Measurements from ENCODE around the gene PLEKHM3.

The PLEKHM3 gene

DNA sequence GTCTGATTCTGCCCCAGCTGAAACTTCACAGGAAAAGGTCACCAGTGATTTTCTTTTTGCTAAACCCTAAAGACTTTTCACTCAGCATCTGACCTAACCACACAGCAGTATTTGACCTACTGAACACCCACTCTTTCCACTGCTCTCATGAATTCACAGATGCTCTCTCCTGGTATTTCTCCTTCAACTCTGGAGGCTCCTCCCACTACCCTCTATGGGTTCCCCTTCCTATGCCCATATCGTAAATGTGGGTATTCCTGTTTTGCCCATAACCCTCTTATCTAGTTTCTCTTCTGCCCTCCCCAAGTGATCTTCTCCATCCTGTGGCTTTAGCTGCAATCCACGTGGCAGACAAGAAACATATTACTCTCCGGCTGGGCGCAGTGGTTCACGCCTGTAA lies 7.6 kb downstream of the PLEKHM3 start:
- H3K4me3 ChIP-seq (ENCODE audit: low read length in 2 of 2), result no peak overlapping the region
- peaks cover 15 to 18% of the 10 kb centered on the region in 2 donors for H3K4me1 ChIP-seq (ENCODE audit: control insufficient read depth in 2 of 2, insufficient read depth in 2 of 2, low read length in 2 of 2)
- no peaks in the 10 kb centered on the region for H3K27me3 ChIP-seq (ENCODE audit: control insufficient read depth in 2 of 2, insufficient read depth in 2 of 2, low read length in 2 of 2)
- H3K27ac ChIP-seq (ENCODE audit: low read depth in 2 of 2, low read length in 2 of 2), result no peak overlapping the region
- no peak overlapping the region for H3K9ac ChIP-seq (ENCODE audit: low read depth in 1 of 2, low read length in 2 of 2)
- peaks cover 3% of the 10 kb centered on the region in 2 donors for H3K36me3 ChIP-seq (ENCODE audit: control insufficient read depth in 2 of 2, insufficient read depth in 2 of 2, low read length in 2 of 2)
- no peaks in the 10 kb centered on the region for H3K9me3 ChIP-seq (ENCODE audit: control insufficient read depth in 2 of 2, low read length in 2 of 2)

DNA sequence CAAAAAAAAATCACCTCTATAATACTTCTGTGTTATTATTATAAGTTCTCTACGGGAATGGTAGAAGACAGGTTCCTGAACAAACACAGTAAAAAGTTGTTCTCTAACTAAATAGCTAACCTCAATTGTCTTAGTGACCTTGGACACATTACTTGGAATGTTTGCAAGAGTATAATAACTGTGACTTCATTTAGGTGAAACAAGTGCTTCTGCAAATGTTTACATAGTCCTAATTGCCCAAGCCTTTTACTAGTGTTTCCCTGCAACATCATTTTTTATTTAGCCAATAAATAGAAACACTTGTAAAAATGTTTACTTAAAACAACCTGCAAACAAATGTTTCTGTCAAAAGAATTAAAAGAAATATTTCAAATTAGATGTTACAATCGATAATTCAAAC lies 9.9 kb downstream of the PLEKHM3 start:
- H3K4me1 ChIP-seq (ENCODE audit: control insufficient read depth in 2 of 2, insufficient read depth in 2 of 2, low read length in 2 of 2), result peaks cover 15 to 18% of the 10 kb centered on the region in 2 donors
- H3K9me3 ChIP-seq (ENCODE audit: control insufficient read depth in 2 of 2, low read length in 2 of 2), result no peaks in the 10 kb centered on the region
- no peak overlapping the region for H3K27ac ChIP-seq (ENCODE audit: low read depth in 2 of 2, low read length in 2 of 2)

DNA sequence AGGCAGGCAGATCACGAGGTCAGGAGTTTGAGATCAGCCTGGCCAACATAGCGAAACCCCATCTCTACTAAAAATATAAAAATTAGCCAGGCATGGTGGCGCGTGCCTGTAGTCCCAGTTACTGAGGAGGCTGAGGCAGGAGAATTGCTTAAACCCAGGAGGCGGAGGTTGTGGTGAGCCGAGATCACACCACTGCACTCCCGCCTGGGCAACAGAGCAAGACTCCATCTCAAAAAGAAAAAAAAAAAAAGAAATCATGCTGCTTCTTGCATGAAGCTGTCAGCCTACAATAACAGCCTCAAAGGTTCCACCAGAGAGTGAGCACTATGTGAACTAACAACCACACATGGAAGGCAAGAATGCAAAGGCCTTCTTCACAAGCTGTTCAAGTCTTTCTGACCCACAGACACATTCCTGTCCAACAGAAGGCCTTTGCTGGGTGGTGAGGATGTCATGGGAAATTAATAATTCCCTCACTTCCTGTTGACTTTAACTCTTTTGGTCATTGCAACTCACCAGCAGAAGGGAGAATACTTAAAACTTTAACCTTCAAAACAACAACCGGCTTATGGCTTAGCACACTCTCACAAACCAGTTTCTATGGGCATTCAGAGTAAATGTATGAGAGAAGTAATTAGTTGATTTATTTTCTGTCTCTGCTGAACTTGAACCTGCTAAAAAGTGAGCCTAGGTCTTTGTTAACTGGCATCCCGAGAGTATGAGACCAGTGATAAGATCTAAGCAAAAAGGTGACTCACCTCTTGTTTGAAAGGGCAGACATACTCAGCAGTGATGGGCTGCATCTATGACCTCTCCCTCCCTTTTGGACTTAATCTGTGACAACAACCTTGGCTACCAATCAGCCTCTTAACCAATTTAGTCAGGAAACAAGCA lies 11.8 kb downstream of the PLEKHM3 start:
- H3K27ac ChIP-seq (ENCODE audit: low read depth in 2 of 2, low read length in 2 of 2), result no peak overlapping the region
- no peak overlapping the region for H3K4me3 ChIP-seq (ENCODE audit: low read length in 2 of 2)
- H3K36me3 ChIP-seq (ENCODE audit: control insufficient read depth in 2 of 2, insufficient read depth in 2 of 2, low read length in 2 of 2), result peaks cover 0 to 3% of the 10 kb centered on the region in 2 donors
- H3K9me3 ChIP-seq (ENCODE audit: control insufficient read depth in 2 of 2, low read length in 2 of 2), result no peaks in the 10 kb centered on the region
- peak overlapping the region in 1 of 2 donors; percentile 35 for H3K9ac ChIP-seq (ENCODE audit: low read depth in 1 of 2, low read length in 2 of 2)
- peaks cover 14 to 18% of the 10 kb centered on the region in 2 donors for H3K4me1 ChIP-seq (ENCODE audit: control insufficient read depth in 2 of 2, insufficient read depth in 2 of 2, low read length in 2 of 2)
- no peaks in the 10 kb centered on the region for H3K27me3 ChIP-seq (ENCODE audit: control insufficient read depth in 2 of 2, insufficient read depth in 2 of 2, low read length in 2 of 2)

More for the DNA sequence above, 9.9 kb downstream of the PLEKHM3 start:
- peaks cover 0 to 3% of the 10 kb centered on the region in 2 donors for H3K36me3 ChIP-seq (ENCODE audit: control insufficient read depth in 2 of 2, insufficient read depth in 2 of 2, low read length in 2 of 2)
- no peak overlapping the region for H3K9ac ChIP-seq (ENCODE audit: low read depth in 1 of 2, low read length in 2 of 2)
- no peaks in the 10 kb centered on the region for H3K27me3 ChIP-seq (ENCODE audit: control insufficient read depth in 2 of 2, insufficient read depth in 2 of 2, low read length in 2 of 2)
- H3K4me3 ChIP-seq (ENCODE audit: low read length in 2 of 2), result no peak overlapping the region

DNA sequence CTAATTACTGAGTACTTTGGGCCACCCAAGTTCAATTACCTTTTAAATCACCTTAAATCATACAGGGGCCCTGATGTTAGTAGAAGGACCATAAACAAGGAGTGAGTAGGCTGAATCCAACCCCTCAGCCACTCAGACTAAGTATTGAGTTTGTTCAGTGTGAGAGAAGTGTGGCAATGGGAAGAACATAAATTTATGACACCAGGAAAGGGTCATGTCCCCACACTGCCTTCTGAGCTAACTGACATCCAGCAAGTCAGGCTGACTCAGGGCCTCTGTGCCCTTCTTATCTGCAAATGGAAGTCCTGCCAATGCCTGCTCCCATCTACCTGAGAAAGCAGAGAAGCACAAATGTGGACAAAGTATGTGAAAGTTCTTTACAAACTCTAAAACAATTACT lies 12.9 kb downstream of the PLEKHM3 start:
- Histone ChIP-seq H3K36me3 (ENCODE audit: control insufficient read depth in 2 of 2, insufficient read depth in 2 of 2, low read length in 2 of 2) (peaks cover 0 to 3% of the 10 kb centered on the region in 2 donors), H3K4me1 (ENCODE audit: control insufficient read depth in 2 of 2, insufficient read depth in 2 of 2, low read length in 2 of 2) (peaks cover 10 to 12% of the 10 kb centered on the region in 2 donors), H3K27ac (ENCODE audit: low read depth in 2 of 2, low read length in 2 of 2) (no peak overlapping the region), H3K4me3 (ENCODE audit: low read length in 2 of 2) (no peak overlapping the region), H3K9me3 (ENCODE audit: control insufficient read depth in 2 of 2, low read length in 2 of 2) (no peaks in the 10 kb centered on the region), H3K27me3 (ENCODE audit: control insufficient read depth in 2 of 2, insufficient read depth in 2 of 2, low read length in 2 of 2) (no peaks in the 10 kb centered on the region), H3K9ac (ENCODE audit: low read depth in 1 of 2, low read length in 2 of 2) (no peak overlapping the region)

DNA sequence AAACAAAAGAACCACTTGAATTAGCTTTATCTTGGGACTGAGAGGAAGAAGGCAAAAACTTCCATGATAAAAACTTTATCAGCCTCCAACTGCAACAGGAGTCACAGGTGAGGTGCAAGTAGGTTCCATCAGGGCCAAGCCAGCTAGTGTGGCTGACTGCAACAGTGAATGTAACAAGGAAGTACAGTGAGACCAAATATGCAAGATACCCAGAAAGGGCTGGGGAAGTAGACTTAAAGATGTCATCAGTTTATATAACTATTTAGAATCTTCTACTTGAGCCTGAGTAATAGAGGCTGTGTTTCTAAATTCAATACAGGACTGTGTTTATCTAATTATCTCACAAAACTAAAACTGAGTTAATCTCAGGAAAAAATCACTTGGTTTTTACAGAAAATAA lies 14.8 kb downstream of the PLEKHM3 start:
- no peak overlapping the region for H3K9ac ChIP-seq (ENCODE audit: low read depth in 1 of 2, low read length in 2 of 2)
- peaks cover 4 to 12% of the 10 kb centered on the region in 2 donors for H3K4me1 ChIP-seq (ENCODE audit: control insufficient read depth in 2 of 2, insufficient read depth in 2 of 2, low read length in 2 of 2)
- H3K27ac ChIP-seq (ENCODE audit: low read depth in 2 of 2, low read length in 2 of 2), result no peak overlapping the region
- no peaks in the 10 kb centered on the region for H3K36me3 ChIP-seq (ENCODE audit: control insufficient read depth in 2 of 2, insufficient read depth in 2 of 2, low read length in 2 of 2)
- no peaks in the 10 kb centered on the region for H3K9me3 ChIP-seq (ENCODE audit: control insufficient read depth in 2 of 2, low read length in 2 of 2)
- H3K4me3 ChIP-seq (ENCODE audit: low read length in 2 of 2), result no peak overlapping the region
- H3K27me3 ChIP-seq (ENCODE audit: control insufficient read depth in 2 of 2, insufficient read depth in 2 of 2, low read length in 2 of 2), result no peaks in the 10 kb centered on the region

DNA sequence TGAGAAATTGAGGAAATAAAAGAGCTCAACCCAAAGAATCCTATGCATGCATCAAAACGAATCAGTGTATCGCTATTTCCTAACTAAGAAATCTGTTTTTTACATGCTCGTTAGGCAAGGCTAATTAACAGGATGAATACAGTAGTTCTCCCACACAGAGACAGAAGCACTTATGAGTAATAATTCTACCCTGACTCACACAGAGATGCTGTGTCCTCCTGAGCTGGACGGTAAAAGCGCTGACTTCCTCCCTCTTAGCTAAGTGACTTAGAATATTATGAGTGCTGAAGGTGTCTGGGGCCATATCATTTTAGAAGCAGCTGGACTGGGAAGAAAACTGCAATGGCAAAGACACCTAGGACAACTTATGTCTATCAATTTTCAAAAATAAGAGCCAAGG lies 18.5 kb downstream of the PLEKHM3 start:
- no peak overlapping the region for H3K4me3 ChIP-seq (ENCODE audit: low read length in 2 of 2)
- no peaks in the 10 kb centered on the region for H3K4me1 ChIP-seq (ENCODE audit: control insufficient read depth in 2 of 2, insufficient read depth in 2 of 2, low read length in 2 of 2)
- H3K27me3 ChIP-seq (ENCODE audit: control insufficient read depth in 2 of 2, insufficient read depth in 2 of 2, low read length in 2 of 2), result no peaks in the 10 kb centered on the region
- no peaks in the 10 kb centered on the region for H3K9me3 ChIP-seq (ENCODE audit: control insufficient read depth in 2 of 2, low read length in 2 of 2)
- H3K27ac ChIP-seq (ENCODE audit: low read depth in 2 of 2, low read length in 2 of 2), result no peak overlapping the region
- H3K36me3 ChIP-seq (ENCODE audit: control insufficient read depth in 2 of 2, insufficient read depth in 2 of 2, low read length in 2 of 2), result no peaks in the 10 kb centered on the region
- no peak overlapping the region for H3K9ac ChIP-seq (ENCODE audit: low read depth in 1 of 2, low read length in 2 of 2)

DNA sequence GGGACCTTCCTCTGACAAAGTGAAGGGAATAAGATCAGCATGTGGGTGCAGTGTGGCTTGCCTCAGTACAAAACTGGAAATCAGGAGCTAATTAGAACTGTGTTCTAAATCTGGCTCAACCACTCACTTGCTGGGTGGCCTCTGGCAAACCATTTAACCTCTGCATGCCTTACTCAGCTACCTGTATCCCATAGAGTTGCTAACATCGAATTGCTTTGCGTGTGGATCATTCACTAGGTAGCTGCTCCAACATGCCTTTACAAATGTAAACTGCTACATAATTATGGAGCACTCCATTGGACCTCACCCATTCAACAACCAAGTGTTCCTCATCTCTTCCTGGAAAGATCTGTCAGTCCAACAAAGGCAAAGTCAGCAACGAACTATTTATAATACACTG lies 19.0 kb downstream of the PLEKHM3 start:
- Histone ChIP-seq H3K9me3 (ENCODE audit: control insufficient read depth in 2 of 2, low read length in 2 of 2) (no peaks in the 10 kb centered on the region), H3K36me3 (ENCODE audit: control insufficient read depth in 2 of 2, insufficient read depth in 2 of 2, low read length in 2 of 2) (peaks cover 0 to 3% of the 10 kb centered on the region in 2 donors), H3K9ac (ENCODE audit: low read depth in 1 of 2, low read length in 2 of 2) (no peak overlapping the region), H3K4me3 (ENCODE audit: low read length in 2 of 2) (no peak overlapping the region), H3K4me1 (ENCODE audit: control insufficient read depth in 2 of 2, insufficient read depth in 2 of 2, low read length in 2 of 2) (no peaks in the 10 kb centered on the region), H3K27ac (ENCODE audit: low read depth in 2 of 2, low read length in 2 of 2) (no peak overlapping the region), H3K27me3 (ENCODE audit: control insufficient read depth in 2 of 2, insufficient read depth in 2 of 2, low read length in 2 of 2) (no peaks in the 10 kb centered on the region)

DNA sequence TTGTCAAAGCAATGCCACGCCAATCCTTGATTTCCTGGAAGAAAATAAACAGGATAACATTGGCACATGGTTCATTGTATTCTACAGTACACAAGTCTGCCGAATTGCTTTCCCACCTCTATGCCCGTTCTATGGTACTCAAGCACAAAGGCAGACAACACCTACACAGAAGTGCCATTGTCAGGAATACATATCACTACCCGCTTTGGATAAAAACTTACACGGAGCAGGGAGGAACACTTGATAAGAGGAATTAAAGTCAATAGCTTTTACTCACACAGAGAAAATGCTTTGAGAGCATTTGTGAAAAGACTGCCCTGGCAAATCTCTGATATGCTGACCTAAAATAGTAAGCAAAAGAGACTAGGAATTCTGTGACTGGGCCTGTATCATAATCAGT lies 23.4 kb downstream of the PLEKHM3 start:
- H3K36me3 ChIP-seq (ENCODE audit: control insufficient read depth in 2 of 2, insufficient read depth in 2 of 2, low read length in 2 of 2), result peaks cover 10 to 18% of the 10 kb centered on the region in 2 donors
- H3K27ac ChIP-seq (ENCODE audit: low read depth in 2 of 2, low read length in 2 of 2), result no peak overlapping the region
- no peaks in the 10 kb centered on the region for H3K9me3 ChIP-seq (ENCODE audit: control insufficient read depth in 2 of 2, low read length in 2 of 2)

DNA sequence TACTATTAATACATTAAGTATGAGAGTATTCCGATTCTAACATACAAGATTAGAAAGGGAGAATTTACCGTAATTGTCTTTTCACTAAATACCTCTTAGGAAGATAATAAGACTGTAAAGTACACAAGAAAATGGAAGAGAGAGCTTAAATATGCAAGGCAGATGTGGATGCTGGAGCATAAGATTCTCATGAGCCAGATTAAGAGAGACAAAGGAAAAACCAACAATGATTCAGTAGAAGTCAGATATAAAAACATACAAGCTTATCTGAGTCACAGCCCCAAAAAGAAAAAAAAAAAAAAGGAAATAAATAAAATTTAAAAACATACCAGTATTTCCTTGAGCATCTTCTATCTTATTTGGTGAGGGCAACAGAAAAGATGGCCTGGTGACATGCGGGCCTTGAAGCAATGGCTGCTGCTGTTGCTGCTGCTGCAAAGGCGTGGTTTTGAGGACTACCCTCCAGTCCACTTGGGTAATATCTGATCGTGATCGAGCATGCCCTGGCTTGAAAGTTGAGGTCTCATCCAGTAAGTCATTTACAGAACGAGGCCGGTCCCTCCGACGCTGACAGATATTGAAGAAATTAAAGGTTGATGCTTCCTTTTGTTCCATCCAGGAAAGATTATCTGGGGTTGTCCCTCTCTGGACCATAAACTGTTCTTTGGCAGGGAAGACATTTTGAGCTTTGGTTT lies 24.5 kb downstream of the PLEKHM3 start:
- Histone ChIP-seq H3K27ac (ENCODE audit: low read depth in 2 of 2, low read length in 2 of 2) (no peak overlapping the region), H3K4me3 (ENCODE audit: low read length in 2 of 2) (no peak overlapping the region), H3K9ac (ENCODE audit: low read depth in 1 of 2, low read length in 2 of 2) (no peak overlapping the region), H3K9me3 (ENCODE audit: control insufficient read depth in 2 of 2, low read length in 2 of 2) (no peaks in the 10 kb centered on the region), H3K36me3 (ENCODE audit: control insufficient read depth in 2 of 2, insufficient read depth in 2 of 2, low read length in 2 of 2) (peaks cover 10 to 18% of the 10 kb centered on the region in 2 donors), H3K27me3 (ENCODE audit: control insufficient read depth in 2 of 2, insufficient read depth in 2 of 2, low read length in 2 of 2) (no peaks in the 10 kb centered on the region), H3K4me1 (ENCODE audit: control insufficient read depth in 2 of 2, insufficient read depth in 2 of 2, low read length in 2 of 2) (no peaks in the 10 kb centered on the region)

More for the DNA sequence above, 23.4 kb downstream of the PLEKHM3 start:
- Histone ChIP-seq H3K9ac (ENCODE audit: low read depth in 1 of 2, low read length in 2 of 2) (no peak overlapping the region), H3K4me1 (ENCODE audit: control insufficient read depth in 2 of 2, insufficient read depth in 2 of 2, low read length in 2 of 2) (no peaks in the 10 kb centered on the region), H3K27me3 (ENCODE audit: control insufficient read depth in 2 of 2, insufficient read depth in 2 of 2, low read length in 2 of 2) (no peaks in the 10 kb centered on the region), H3K4me3 (ENCODE audit: low read length in 2 of 2) (no peak overlapping the region)

DNA sequence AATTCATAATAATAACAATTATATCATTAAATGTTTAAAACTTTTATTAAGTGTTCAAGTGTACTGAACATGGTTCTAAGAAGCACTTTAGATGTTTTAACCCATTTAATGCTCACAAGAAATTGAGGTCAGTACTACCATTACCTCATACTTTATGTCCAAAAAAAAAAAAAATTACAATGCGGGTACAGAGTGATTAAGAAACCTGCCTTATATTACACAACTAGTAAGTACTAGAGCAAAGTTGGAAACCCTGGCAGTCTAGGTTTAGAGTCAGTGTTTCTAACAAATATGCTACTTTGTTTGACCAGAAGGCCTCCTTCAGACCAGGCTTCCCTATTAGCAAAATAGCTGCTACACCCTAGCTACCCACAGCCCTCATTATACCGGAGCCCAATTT lies 28.5 kb downstream of the PLEKHM3 start:
- Histone ChIP-seq H3K27ac (ENCODE audit: low read depth in 2 of 2, low read length in 2 of 2) (no peak overlapping the region), H3K4me1 (ENCODE audit: control insufficient read depth in 2 of 2, insufficient read depth in 2 of 2, low read length in 2 of 2) (no peaks in the 10 kb centered on the region), H3K27me3 (ENCODE audit: control insufficient read depth in 2 of 2, insufficient read depth in 2 of 2, low read length in 2 of 2) (no peaks in the 10 kb centered on the region), H3K4me3 (ENCODE audit: low read length in 2 of 2) (no peak overlapping the region), H3K9ac (ENCODE audit: low read depth in 1 of 2, low read length in 2 of 2) (no peak overlapping the region), H3K36me3 (ENCODE audit: control insufficient read depth in 2 of 2, insufficient read depth in 2 of 2, low read length in 2 of 2) (peaks cover 10 to 18% of the 10 kb centered on the region in 2 donors), H3K9me3 (ENCODE audit: control insufficient read depth in 2 of 2, low read length in 2 of 2) (no peaks in the 10 kb centered on the region)

Measured in mucosa of rectum (tissue), 2 donors.